Psoas muscle (tissue), 8 donors: ENCODE data around the gene MAP4K4. TPM values are rescaled to one million over a fixed set of nuclear protein-coding genes. Genes with fewer than 3 reads are reported as not detected.

ENCODE experiments used
- ATAC-seq, 4 donors: fragments of 200-7000 bp; cut with Tn5 transposase; one replicate each; pipeline ENCODE4 v1.9.1; 2020; ENCODE audit warnings: moderate library complexity in 3 of 4, mild to moderate bottlenecking in 2 of 4
- DNase-seq, 2 donors: peaks; one replicate each; pipeline ENCODE4 v3.0.0-alpha.2; 2020
- H3K27ac ChIP-seq: fragments of 200-600 bp; one replicate; pipeline ENCODE4 v1.8.0; 2022
- H3K27me3 ChIP-seq, 3 donors: fragments of 200-600 bp in 1 of 3; one replicate each; pipeline versions ENCODE4 v1.6.1 to v1.8.0; 2013 to 2022; ENCODE audit warnings: low read length in 2 of 3, mild to moderate bottlenecking in 2 of 3, moderate library complexity in 1 of 3; ENCODE audit not compliant: insufficient read depth in 3 of 3
- H3K36me3 ChIP-seq, 2 donors: fragments of 200-600 bp in 1 of 2; one replicate each; pipeline versions ENCODE4 v1.6.1 to v1.8.0; 2013 to 2022; ENCODE audit warnings: low read depth in 1 of 2, mild to moderate bottlenecking in 1 of 2, moderate library complexity in 1 of 2; ENCODE audit not compliant: insufficient read depth in 1 of 2
- H3K4me1 ChIP-seq: fragments of 200-600 bp; one replicate; pipeline ENCODE4 v1.8.0; 2022
- H3K4me3 ChIP-seq: fragments of 200-600 bp; one replicate; pipeline ENCODE4 v1.8.0; 2022; ENCODE audit warnings: mild to moderate bottlenecking
- H3K9me3 ChIP-seq: fragments of 200-600 bp; one replicate; pipeline ENCODE4 v1.8.0; 2022
- CTCF ChIP-seq: fragments of 200-600 bp; IDR thresholded peaks from one replicate; pipeline ENCODE4 v1.8.0; 2022; ENCODE audit warnings: antibody characterized with exemption
- WGBS, 3 donors: extraction: QIAGEN DNeasy Blood & Tissue Kit; methylation state at CpG; one replicate each; pipeline versions ENCODE4 v1.1.6 to v1.1.7; 2013; 5-methylcytosine and 5-hydroxymethylcytosine counted together
- intact Hi-C, 2 donors: fragments of 100-400 bp; cut with DNase I; formaldehyde crosslinking; loops; one replicate each; pipeline versions ENCODE4 v1.11.0 to v1.14.2; 2022
- polyA plus RNA-seq, 3 donors: library from polyadenylated mRNA; stranded (reverse); fragments of 200-250 nt; gene quantifications; one replicate each; pipeline ENCODE4 v1.2.3, GENCODE V29; 2013
- total RNA-seq, 4 donors: library from RNA; stranded (reverse); fragmentation: NEBNext Ultra II Directional in 2 of 4; extraction: Animal tissue kit (Norgen Biotek cat#: 25700) in 2 of 4; gene quantifications; one replicate each; pipeline versions ENCODE4 v1.2.1 to v1.2.4, GENCODE V29; 2021 to 2023
- donor health status: healthy with polysubstance abuse.
- donor health status: DM: no; HTN: no; CAD: no; lungs with moderate emphysema.
- donor health status: Bipolar disorder and iron deficiency.
- donor health status: healthy.
- donor health status: DM: yes; HTN: yes; CAD: no.
- donor health status: DM: no; HTN: no; CAD: no.
- donor health status: DM: no; HTN: no; CAD: no.
- donor health status: DM: yes; HTN: yes; CAD: no.

The MAP4K4 gene
- total and polyA plus RNA-seq, 7 donors, result 20.1 to 99.9 (median 80.4) TPM

GRCh38 chr2:101717071-101717845 lies 19.8 kb downstream of the MAP4K4 start:
- WGBS, 3 donors, result 88 to 94% (median 89%) methylated on average over 9 of the region's 9 CpGs
- intact Hi-C loops, result no loop called here

GRCh38 chr2:101718479-101718878 lies 21.0 kb downstream of the MAP4K4 start:
- intact Hi-C loops, result no loop called here
- H3K4me1 ChIP-seq, result peaks cover 18% of the 10 kb centered on the region
- H3K36me3 ChIP-seq, result no peaks in the 10 kb centered on the region
- no peak for DNase-seq
- TF ChIP-seq CTCF, result no peak
- WGBS, 3 donors, result 89 to 95% (median 92%) methylated on average over 1 of the region's 1 CpG
- no peaks in the 10 kb centered on the region for H3K9me3 ChIP-seq
- H3K4me3 ChIP-seq, result no peak overlapping the region
- no peaks in the 10 kb centered on the region for H3K27me3 ChIP-seq
- no peak overlapping the region for H3K27ac ChIP-seq
- no peak for ATAC-seq

More at GRCh38 chr2:101717071-101717845, 19.8 kb downstream of the MAP4K4 start:
- H3K27me3 ChIP-seq, result no peaks in the 10 kb centered on the region
- H3K4me1 ChIP-seq, result peaks cover 18% of the 10 kb centered on the region
- ATAC-seq (no peak), DNase-seq (no peak)
- H3K9me3 ChIP-seq, result no peaks in the 10 kb centered on the region
- TF ChIP-seq CTCF, result no peak
- H3K4me3 ChIP-seq, result no peak overlapping the region
- H3K27ac ChIP-seq, result no peak overlapping the region
- no peaks in the 10 kb centered on the region for H3K36me3 ChIP-seq

GRCh38 chr2:101718993-101719571 lies 21.6 kb downstream of the MAP4K4 start:
- H3K36me3 ChIP-seq, result no peaks in the 10 kb centered on the region
- 87 to 96% (median 95%) methylated on average over 1 of the region's 1 CpG for WGBS, 3 donors
- TF ChIP-seq CTCF, result no peak
- intact Hi-C loops, result no loop called here
- H3K4me1 ChIP-seq, result peaks cover 20% of the 10 kb centered on the region
- no peaks in the 10 kb centered on the region for H3K9me3 ChIP-seq
- DNase-seq (no peak), ATAC-seq (no peak)
- H3K27me3 ChIP-seq, result no peaks in the 10 kb centered on the region
- H3K27ac ChIP-seq, result no peak overlapping the region
- no peak overlapping the region for H3K4me3 ChIP-seq

GRCh38 chr2:101720732-101721131 lies 23.2 kb downstream of the MAP4K4 start:
- peaks cover 11% of the 10 kb centered on the region for H3K4me1 ChIP-seq
- 91 to 96% (median 96%) methylated on average over 1 of the region's 1 CpG for WGBS, 3 donors
- no peaks in the 10 kb centered on the region for H3K36me3 ChIP-seq
- TF ChIP-seq CTCF, result no peak
- no peaks in the 10 kb centered on the region for H3K9me3 ChIP-seq
- no peak for ATAC-seq
- intact Hi-C loops, result no loop called here
- H3K27me3 ChIP-seq, result no peaks in the 10 kb centered on the region
- DNase-seq, result no peak
- no peak overlapping the region for H3K27ac ChIP-seq
- H3K4me3 ChIP-seq, result no peak overlapping the region
